Activated CD4-positive, CD25-positive, alpha-beta regulatory T cell treated with anti-CD3 and anti-CD28 coated beads, Interleukin-2, amount 50 U/mL, for 72 hours (primary cell): ENCODE measurements around the gene SAP130.
"Not testable (repeated sequence)": the region's sequence is repeated elsewhere in the genome, so short reads cannot be mapped to it uniquely, and the experiment has no call there.

ENCODE experiments used
- DNase-seq: peaks from one replicate; pipeline ENCODE4 v3.0.0; 2021

SAP130 gene

GRCh38 chr2:127950264-127950663, 77.6 kb downstream of the SAP130 start:
- DNase-seq, result no peak

DNA sequence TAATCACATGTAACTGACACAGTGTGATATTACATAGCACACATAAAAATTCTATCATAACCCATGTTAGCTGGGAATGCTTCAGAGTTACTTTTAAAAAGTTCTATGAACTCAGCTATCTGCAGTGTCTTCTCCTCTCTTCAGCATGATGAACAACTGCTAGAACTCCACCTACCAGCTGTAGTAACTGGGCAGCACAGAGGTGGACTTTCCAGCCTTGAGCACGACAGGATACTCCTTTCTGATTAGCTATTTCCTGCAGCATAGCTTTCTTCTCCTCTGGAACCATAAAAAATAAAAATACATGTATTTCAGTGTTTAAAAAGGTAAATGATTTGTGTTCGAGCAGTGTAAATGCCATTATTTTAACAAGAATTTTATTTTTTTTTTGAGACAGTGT, 82.6 kb downstream of the SAP130 start:
- no peak for DNase-seq

GRCh38 chr2:127943186-127943585, 84.7 kb downstream of the SAP130 start:
- no peak for DNase-seq

DNA sequence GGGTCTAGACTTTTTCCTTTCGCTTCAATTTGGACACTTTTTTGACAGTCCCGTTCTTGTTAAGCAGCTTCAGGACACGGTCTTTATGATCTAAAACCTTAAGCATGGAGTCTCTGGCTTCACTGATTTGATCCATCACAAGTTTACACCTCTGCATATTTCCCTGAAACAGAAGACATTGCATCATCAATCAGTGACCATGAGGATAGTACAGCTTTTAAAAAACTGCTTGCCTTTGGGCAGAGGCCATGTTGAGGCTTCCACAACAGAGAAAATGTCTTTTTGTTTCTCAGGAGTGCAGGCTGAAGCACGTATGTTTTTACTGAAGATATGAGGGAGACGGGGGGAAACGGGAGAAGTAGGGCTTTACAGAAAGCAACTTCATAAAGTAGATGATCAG, 85.9 kb downstream of the SAP130 start:
- no peak for DNase-seq

DNA sequence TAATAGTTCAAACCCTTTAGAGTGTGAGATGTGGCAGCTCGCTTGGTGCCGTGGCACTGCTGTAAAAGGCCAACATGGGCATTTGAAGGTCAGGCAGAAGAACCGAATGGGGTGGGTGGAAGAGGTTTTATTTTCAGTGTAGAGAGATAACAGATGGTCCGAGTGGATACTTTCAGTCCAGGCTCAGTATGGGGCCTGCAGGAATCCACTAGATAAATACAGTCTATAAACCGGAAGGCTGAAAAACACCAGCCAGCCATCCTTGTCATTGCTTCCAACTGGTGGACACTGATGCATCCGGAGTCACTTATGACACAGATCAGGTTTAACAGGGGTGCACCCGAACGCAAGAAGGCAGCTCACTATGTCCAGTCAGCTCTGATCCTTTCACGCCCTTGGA, 86.4 kb downstream of the SAP130 start:
- no peak for DNase-seq

DNA sequence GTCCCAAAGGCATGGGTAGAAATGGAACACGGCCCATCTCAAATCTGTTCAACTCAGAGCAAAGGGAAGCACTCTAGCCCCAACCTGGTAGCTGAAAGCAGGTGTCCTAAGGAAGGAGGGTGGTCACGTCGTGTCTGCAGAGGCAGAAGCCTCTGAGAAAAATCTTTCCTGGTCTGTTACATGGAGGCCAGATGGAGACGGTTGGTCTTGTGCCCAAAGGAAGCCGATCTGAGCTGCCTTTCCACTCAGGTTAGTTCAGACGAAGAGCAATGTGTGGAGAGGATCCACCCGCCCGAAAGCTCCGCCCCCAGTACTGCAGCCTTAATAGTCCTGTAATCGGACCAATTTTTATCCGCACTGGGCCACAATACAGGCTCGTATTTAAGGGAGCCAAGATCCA, 87.2 kb downstream of the SAP130 start:
- no peak for DNase-seq

DNA sequence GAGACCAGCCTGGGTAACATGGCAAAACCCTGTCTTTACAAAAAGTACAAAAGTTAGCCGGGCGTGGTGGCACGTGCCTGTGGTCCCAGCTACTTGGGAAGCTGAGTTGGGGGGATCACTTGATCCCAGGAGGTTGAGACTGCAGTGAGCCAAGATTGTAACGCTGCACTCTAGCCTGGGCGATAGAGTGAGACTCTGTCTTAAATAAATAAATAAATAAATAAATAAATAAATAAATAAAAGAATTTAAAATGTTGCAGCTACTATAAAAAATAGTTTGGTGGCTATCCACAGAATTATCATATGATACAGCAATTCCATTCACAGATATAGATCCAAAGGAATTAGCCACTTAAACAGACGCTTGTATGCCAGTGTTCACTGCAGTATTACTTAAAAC, 92.5 kb downstream of the SAP130 start:
- DNase-seq, result no peak

GRCh38 chr2:127932199-127932876, 95.5 kb downstream of the SAP130 start:
- DNase-seq, result no peak

- no peak for DNase-seq
Measured at GRCh38 chr2:127929449-127929848, 98.4 kb downstream of the SAP130 start.

DNA sequence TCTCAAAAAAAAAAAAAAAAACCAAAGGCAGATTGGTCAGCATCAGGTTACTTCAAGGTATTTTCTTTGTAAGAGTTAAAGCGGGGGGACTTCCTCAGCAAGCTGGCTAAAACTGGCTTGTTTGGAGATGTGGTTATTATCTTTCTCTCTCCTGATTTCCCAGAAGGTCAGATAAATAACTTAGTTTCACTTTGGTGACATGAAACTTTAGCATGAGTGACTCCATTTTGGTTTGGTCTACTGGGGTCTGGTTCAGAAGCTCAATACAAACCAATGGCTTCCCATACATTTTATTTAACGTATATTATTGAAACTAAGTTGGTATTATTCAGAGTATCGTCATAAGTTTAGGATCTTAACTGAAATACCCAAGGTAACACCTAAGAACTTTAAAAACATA, 100.5 kb downstream of the SAP130 start:
- no peak for DNase-seq

- no peak for DNase-seq
Measured at GRCh38 chr2:127917916-127918315, 109.9 kb downstream of the SAP130 start.

GRCh38 chr2:127913808-127914457, 113.9 kb downstream of the SAP130 start:
- DNase-seq, result no peak

- no peak for DNase-seq
Measured at GRCh38 chr2:127911737-127912136, 116.1 kb downstream of the SAP130 start.

DNA sequence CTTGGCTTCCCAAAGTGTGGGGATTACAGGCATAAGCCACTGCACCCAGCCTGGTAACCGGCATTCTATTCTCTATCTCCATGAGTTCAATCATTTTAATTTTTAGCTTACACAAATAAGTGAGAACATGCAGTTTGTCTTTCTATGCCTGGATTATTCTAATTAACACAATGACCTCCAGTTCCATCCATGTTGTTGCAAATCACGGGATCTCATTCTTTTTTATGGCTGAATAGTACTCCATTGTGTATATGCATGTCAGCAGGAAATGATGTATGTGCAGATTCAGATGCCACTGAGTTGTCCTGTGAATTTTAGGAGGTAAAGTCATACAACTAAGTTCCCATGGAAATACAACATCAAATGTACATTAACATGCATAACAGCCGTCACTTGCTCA, 117.4 kb downstream of the SAP130 start:
- DNase-seq, result no peak

- no peak for DNase-seq
Measured at GRCh38 chr2:127909019-127909418, 118.8 kb downstream of the SAP130 start.

DNA sequence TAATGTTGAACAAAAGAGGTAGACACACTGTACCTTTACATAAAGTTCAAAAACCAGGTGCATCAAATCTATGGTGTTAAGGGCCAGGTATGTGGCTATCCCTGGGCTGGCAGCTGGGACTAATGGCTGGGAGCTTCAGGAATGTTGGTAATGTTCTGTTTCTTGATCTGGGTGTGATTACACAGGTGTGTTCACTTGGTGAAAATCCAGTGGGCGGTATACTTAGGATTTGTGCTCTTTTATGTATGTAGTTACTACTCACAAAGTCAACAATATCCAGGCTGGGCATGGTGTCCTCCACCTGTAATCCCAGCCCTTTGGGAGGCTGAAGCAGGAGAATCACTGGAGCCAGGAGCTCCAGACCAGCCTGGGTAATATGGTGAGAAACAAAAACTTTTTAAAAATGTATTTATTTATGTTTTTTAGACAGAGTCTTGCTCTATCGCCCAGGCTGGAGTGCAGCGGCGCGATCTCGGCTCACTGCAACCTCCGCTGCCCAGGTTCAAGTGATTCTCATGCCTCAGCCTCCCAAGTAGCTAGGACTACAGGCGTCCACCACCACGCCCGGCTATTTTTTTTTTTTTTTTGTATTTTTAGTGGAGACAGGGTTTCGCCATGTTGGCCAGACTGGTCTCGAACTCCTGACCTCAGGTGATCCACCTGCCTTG, 120.0 kb downstream of the SAP130 start:
- DNase-seq, result not testable (repeated sequence)

DNA sequence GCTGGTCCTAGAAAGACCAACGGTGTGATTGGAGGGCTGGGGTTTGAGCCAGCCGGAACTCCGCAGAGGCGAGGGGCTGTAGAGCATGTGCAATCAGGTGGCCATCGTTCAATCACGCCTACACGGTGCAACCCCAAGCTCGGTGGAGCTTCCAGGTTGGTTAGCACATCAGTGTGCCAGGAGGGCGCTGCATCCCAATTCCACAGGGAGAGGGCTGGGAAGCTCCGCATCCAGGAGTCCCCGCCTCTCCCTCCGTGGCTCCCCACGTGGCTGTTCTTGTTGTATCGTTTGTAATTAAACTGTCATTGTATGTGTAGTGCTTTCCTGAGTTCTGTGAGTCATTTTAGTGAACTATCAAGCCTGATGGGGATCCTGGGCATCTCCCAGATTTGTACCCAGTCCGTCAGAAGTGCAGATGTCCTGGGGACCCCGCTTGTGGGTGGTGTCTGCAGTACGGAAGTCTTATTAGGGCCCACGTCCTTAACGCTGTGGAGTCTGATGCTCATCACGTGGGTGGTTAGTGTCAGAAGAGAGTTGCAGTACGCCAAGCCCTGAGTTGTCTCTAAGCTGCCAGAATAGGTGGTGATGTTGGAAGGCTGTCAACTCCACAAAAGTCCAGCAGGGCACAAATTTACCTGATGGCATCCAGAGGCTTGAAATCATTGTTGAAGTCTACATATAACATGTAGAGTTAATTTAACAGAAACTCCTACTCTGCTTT, 121.5 kb downstream of the SAP130 start:
- DNase-seq, result no peak

DNA sequence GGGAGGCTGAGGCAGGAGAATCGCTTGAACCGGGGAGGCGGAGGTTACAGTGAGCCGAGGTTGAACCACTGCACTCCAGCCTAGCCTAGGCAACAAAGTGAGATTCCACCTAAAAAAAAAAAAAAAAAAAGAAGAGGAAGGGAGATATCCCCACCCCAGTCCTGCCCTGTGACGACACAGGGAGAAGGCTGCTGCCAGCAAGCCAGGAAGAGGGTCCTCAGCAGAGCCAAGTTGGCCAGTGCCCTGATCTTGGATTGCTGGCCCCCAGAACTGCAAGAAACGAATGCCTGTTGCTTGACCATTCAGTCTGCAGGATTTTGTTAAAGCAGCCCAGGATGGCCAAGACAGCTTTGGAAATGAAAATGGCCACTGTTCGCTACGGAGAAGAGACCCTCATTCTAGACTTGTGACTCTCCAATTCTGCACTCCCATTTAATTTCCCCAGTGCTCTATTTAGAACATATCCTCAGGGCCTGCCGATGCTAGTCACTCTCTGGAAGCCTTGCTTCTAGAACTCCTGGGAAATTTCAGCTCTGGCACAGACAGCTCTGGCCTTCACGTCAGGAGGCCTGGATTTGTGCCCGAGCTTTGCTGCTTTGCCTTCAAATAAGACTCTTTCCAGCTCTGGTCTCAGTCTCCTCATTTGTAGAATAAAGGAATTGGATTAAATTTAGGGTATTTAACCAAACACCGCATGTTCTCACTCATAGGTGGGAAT, 126.4 kb downstream of the SAP130 start:
- DNase-seq, result no peak

DNA sequence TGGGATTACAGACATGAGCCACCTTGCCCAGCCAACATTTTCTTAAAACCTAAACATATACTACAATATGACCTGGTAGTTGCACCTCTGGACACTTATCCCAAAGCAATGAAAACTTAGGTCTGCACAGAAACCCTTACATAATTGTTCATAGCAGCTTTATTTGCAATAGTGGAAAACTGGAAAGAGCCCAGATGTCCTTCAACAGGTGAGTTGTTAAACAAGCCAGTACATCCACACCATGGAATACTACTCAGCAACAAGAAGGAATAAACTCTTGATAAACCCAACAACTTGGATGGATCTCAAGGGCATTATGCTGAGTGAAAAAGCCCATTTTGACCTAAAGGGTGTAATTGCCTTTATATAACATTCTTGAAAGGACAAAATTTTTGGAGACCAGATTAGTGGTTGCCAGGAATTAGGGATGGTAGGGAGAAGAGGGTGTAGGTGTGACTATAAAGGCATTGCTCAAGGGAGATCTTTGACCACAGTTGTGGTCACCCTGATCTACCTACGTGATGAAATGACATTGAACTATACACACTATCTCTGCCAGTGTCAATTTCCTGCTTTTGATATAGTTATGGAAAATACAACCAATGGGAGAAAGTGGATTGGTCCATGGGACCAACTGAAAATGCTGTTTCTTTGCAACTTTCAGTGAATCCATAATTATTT, 130.2 kb downstream of the SAP130 start:
- DNase-seq, result no peak

- DNase-seq, result no peak
Measured at GRCh38 chr2:127893494-127893893, 134.4 kb downstream of the SAP130 start.

DNA sequence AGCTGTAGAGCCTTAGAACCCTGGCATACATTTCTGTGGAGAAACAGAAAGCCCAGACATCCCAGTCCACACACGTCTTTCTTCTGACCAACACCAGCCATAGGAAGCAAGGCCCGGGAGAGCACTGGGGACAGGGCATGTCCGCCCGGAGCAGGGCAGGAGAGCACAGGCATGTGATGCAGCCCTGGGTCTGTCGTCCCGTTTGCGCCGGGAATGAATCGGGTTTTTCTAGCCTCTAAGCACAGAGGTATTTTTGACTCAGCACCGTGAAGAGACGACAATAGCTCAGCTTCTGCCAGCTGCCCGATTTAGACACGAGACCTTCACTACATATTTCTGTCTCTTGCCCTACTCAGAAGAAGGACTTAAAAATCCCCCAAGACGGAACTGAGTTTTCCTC, 134.8 kb downstream of the SAP130 start:
- DNase-seq, result no peak

DNA sequence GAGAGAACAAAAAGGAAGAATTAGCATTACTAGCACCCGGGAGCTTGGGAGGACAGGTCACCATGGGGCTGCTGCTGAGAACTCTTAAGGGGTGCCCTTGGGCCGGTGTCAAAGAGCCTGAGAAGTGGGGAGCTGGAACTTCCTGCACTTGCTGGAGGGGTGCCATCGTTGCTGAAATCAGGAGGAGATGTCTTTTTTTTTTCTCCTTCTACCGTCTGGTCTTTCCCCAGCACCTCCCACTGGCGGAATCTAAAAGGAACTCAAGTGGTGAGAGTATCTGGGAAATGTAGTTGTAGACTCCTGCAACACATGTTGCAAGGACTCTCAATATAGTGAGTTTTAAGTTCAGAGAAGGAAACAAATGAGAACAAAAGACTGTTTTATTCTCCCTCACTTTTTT, 136.0 kb downstream of the SAP130 start:
- no peak for DNase-seq
